ENCODE results near the gene RCN1.
"Not testable (repeated sequence)": the region's sequence is repeated elsewhere in the genome, so short reads cannot be mapped to it uniquely, and the experiment has no call there.

RCN1 gene

DNA sequence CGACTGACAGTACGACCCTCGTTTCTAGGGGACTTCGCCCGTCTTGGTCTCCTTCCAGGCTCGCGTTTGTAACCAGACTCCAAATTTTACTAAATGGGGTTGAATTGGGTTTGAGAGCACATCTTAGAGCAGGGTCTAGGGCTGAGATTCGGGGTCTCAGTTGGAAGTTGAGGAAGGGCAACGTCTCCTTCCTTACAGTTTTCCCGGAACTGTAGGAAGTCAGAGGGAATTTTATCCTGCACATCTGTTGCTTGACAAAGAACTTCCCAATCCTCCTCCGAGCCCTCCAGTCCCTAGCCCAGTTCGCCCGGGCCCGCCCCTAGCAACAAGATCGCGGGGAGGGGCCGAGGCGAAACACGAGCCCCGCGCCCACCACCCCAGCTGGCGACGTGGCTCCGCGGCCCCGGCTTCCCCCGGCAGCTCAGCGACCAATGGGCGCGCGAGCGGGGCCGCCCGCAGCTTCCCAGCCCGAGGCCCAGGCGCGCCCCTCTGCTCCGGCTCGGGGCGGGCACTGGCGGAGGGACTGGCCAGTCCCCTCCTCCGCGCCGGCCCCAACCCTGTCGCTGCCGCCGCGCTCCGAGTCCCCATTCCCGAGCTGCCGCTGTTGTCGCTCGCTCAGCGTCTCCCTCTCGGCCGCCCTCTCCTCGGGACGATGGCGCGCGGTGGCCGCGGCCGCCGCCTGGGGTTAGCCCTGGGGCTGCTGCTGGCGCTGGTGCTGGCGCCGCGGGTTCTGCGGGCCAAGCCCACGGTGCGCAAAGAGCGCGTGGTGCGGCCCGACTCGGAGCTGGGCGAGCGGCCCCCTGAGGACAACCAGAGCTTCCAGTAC is at the start of gene RCN1:
Gene RCN1 (plus strand): TSS at position 530 of the 826 bp plus-strand sequence. CDS start 123 bp downstream, at position 653.
- peak in 40 of 51 donors; percentile 9 to 72 (median 37) for DNase-seq

DNA sequence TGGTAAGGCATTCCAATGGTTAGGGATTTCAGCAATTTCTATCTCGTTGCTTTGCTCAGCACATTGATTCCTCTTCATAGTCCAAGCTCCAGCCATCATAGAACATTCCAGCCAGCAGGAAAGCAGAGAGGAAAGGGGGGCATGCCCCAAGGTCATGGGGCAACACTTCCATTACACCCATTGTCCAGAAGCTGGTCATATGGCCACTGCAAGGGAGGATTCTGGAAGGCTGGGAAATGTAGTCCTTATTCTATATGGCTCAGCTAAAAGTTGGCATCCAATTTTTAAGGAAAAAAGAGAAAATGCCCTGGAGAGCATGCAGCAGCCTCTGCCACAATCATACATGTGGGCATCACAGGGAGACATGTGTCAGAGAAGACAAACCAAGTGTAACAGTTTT is 47.1 kb upstream of the RCN1 start:
- DNase-seq, result no peak

DNA sequence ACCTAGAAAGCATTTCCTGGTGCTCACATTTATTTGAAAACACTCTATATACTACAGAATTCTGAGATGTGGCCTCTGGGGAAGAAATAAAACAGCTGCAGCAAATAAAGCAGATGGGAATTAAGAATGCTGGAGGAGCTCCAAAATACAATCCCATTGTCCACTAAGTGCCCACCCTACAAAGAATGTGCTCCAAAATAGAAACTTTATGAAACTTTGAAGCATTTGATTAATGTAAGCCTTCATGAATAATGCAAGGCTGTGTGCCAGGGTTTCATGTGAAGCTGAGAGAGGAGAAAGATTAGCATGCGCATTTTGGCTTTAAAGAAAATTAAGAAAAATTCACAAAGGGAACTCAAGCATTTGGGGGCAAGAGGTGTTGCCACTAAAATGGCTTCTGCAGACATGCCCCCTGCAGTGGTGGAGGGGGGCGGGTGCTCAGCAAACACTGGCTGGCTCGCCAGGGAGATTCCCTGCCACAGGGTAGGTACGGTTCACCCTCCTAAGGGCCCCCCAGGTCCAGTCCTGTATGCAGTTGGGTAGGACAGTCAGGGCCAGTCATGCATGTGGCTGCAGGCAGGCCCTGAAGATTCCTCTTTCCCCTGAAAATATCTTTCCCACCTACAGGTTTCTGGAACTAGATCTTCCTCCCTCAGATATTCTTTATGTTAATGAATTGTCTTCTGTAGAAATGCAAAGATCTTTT is 46.6 kb upstream of the RCN1 start:
- no peak for DNase-seq

DNA sequence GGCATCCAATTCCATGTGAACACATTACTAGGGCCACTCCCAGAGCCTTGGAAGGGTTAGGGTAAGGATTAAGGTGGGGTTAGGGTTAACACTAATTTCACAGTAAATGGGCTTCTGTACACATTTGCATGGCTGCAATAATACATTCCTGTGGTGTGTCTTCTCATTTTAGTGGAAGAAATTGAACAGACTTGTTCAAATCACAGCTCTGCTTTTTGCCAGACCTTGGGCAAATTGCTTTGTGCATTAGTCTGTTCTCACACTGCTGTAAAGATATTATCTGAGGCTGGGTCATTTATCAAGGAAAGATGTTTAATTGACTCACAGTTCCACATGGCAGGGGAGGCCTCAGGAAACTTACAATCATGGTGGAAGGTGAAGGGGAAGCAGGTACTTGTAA is 45.4 kb upstream of the RCN1 start:
- DNase-seq, result no peak

DNA sequence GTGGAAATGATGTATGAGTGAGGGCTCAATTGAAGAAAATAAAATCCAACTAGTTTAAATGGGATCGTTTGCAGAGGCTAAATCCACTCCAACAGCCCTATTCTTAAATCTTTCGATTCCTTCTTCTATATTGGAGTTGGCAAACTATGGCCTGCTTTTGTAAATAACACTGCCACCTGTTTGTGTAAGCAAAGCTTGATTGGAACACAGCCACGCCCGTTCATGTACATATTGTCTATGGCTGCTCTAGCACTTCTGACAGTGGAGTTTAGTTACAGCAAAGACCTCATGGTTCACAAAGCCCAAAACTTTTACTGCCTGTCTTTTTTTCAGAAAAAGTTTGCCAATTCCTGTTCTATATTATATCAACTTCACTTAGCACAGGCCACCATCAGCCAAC is 40.6 kb upstream of the RCN1 start:
- no peak for DNase-seq

DNA sequence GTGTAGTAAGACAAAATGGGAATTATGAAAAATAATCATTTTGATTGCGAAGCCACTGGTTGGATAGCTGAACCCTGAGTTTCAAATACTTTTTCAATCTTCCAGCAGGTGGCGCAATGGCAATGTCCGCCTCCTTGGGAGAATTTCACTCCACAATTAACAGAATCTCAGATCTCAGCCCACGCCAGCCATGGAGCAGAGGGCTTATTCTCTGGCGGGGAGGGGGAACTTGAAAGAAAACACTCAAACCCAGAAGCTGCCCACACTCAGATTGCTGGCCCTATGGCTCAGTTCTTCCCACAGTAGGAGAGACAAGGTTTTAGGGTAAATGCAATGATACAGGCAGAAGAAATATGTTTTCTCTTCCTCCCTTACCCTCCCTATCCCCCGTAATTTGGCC is 38.7 kb upstream of the RCN1 start:
- peak in 34 of 51 donors; percentile 4 to 71 (median 24) for DNase-seq

DNA sequence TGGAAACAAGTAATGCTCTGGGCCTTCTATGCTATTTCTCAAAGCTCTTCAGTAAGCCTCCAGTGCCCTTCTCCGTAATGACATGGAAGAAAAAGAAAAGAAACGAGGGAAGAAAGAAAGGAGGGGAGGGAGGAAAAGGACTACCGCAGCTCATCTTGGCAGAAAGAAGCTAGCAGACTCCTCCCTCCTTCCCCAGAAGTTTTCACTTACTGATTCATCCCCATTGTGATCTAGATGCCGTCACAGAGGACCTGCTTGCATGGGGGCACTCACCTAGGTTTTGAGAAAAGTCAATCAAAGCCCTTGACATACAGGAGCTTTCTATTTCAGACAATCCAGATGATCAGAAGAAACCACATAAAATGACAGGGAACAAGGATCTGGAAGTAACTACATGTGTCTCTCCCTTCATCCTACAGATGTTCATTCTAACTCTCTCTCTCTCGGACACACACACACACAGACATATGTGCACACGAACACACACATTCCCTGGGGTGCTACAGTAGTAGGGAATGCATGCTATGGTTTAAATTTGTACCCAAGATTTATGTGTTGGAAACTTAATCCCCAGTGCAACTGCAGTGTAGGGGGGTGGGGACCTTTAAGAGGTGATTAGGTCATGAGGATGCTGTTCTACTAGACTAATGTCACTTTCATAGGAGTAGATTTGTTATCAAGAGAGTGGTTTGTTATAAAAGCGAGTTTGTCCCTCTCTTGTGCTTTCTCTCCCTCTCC is 37.6 kb upstream of the RCN1 start:
- no peak for DNase-seq

DNA sequence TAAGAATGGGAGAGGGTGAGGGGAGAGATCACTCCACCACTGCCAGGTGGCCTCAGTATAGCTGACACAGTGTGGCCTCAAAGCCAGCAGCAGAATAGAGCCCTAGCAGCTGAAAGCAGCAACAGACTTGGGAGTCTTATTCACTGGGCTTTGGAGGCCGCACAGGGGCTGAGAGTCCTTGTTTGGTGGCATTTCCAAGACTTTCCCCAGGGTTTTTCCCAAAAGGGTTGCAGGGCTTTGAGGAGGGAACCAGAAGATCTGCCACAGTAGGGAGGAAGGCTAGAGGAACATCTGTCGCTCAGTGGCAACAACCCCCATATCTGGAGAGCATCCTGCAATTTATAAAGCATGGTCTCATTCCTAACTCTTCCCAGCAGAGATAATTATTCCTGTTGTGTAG is 35.0 kb upstream of the RCN1 start:
- no peak for DNase-seq

DNA sequence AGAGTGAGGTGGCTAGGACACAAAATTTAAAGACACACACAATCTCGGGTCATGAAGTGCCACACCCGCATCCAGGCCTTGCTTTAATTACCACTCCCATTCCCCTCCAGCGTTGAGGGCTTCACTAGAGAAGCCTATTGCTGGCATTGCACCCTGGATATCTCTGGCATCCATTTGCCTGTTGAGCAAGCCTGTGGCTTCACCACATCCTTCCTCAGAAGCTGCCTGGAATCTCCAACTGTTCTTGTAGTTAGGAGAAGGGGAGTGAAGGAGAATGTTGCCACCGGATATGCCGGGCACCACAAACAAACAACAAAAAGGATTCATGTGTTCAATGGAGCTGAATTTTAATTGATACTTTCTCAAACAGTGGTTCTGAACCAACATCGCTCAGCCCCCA is 34.4 kb upstream of the RCN1 start:
- no peak for DNase-seq

DNA sequence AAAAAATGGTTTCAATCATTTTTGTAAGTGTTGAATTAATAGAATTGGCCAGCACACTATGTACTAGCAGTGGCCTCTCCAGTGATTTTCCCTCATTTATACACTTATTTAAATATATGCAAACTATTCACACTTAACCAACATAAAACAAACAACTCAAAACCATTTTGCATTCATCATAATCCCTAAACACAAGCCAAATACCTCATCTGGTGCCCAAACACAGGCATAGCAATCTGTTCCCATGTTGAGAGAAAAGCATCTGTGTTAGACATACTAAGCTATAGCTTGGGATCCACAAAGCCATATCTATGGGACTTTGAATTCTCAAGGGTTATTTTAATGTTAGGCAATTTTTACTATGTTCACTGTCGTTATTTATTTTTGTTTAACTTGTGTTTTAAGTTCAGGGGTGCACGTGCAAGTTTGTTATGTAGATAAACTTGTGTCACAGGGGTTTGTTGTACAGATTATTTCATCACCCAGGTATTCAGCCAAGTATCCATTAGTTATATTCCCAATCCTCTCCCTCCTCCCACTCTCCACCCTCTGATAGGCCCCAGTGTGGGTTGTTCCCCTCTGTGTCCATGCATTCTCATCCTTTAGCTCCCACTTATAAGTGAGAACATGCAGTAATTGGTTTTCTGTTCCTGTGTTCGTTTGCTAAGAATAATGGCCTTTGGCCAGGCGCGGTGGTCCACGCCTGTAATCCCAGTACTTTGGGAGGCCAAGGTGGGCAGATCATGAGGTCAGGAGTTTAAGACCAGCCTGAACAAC is 31.0 kb upstream of the RCN1 start:
- DNase-seq, result no peak

DNA sequence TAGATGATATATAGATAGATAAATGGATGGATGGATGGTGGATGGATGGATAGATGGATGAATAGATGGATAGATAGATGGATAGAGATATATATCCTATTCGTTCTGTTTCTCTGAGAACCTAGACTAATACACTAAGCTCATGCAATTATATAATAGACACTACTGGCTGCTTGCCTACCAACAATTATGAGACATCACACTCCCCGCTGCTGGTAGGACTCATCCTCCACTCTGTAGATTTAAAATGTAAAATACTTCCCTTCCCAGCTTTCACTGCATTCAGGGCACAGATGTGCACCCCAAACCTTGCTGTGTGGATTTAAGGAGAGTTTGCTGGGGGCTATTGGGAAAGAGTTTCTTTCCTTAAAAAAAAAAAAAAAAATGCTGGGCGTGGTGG is 28.3 kb upstream of the RCN1 start:
- no peak for DNase-seq

DNA sequence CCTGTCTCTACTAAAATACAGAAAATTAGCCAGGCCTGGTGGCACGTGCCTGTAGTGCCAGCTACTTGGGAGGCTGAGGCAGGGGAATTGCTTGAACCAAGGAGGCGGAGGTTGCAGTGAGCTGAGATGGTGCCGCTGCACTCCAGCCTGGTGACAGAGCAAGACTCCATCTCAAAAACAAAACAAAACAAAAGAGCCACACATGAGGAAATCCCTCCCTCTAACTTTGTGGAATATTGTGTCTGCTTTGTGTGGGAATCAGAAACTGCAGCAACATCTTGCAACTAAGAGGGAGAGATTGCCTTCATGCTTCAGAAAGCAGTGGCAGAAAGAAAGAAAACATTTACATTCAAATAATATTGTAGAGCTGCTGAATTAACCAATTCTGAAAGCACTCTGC is 27.8 kb upstream of the RCN1 start:
- not testable (repeated sequence) for DNase-seq

DNA sequence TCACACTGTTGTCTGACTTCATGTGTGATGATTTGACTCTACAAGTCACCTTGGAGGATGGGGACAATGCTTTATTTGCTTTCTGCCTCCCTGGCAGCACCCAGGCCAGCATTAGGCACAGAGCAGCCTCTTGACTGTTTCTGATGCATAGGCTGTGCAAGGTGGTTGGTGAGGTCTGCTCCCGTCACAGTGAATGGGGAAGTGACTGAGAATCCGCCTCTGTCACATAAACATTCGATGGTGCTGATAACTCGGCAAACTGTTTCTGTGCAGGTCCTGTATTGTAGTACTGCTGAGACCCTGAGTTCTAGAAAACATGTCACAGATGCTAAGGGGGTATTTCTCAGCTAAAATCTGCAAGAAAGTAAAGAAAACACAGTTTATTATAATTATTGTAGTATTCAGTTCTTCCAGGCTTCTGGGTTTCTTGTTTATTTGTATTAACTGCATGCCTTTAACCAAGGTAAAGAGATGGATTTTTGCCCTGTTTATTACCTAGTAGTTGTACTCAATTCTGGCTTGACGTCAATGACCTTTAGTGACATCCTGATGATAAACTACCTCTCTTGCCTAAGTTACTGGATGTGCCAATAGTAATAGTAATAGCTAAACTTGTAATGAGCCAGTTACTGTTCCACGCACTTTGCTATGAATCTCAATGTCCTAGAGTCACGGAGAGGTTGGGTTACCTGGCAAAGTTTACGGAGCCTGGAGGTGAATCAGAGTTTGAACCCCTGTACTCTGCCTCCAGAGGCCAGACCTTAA is 24.8 kb upstream of the RCN1 start:
- no peak for DNase-seq

DNA sequence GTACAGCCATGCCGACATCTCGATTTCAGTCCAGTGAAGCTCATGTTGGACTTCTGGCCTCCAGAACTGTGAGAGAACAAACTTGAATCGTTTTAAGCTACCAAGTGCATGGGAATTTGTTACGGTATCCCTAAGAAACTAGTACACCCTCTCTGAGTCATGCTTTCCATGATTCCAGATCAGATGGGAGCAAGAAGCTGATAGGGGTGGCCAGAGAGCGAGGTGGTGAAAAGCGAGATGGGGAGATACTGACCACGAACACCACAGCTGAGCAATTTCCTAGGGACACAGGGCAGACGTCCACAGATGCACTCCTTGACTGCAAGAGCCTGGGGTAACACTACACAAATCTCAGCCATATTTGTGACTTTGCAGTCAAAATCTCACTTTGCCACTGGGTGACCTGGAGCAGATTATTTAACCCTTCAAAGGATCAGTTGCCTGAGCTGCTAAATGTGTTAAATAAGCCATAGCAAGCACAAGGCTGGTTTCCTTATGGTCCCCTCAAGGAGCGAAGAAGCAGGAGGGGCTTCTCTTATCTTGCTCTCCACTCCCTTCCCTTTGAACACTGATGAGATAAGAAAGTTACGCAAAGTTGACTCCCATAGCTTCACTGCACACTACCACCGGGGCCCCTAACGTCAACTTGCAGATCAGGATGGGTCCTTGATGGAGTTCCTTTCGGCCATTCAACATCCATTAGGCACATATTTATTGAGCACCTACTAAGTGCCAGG is 22.6 kb upstream of the RCN1 start:
- no peak for DNase-seq

DNA sequence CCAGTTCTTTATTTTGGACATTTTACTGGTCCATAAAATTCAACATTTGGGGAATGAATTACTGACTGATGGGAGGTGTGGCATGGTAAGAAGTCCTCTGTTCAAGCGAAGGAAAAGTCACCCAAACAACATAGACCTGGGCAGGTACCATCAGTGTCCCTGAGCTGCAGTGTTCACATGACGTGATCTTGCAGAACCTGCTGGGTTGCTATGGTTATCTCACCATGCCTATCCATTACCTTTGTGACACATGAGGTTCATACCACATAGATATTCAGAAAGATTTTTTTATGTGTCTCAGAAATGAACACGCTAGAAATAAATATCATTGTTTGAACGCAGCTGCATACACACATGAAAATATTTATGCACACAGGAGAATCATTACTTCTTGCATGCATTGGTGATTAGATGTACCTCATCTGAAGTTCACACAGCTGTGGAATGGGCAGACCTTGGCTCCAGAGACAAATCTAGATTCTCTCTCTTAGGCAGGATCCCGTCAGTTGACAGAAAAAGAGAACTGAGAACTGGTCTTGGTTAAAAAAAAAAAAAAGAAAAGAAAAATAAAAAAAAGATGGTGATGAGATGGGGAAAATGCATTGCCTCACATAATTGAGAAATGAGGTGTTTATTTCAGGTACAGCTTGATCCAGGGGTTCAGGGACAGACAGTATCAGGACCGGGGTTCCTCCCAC is 21.4 kb upstream of the RCN1 start:
- DNase-seq, result no peak

DNA sequence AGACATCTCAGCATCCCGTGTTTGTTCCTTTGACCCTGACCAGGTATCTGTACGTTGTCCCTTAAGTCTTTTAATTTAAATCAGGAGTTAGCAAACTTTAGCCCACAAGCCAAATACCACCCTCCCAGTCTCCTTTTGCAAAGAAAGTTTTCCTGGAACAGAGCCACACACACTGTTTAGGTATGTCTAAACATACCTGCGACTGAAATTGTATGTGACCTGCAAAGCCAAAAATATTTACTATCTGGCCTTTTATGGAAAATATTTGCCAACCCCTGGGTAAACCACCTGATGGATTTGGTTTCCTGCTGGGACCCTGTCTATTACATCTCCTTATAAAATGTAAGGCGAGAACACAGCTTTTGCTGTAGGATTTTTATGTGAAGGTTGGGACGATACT is 20.2 kb upstream of the RCN1 start:
- DNase-seq, result no peak

DNA sequence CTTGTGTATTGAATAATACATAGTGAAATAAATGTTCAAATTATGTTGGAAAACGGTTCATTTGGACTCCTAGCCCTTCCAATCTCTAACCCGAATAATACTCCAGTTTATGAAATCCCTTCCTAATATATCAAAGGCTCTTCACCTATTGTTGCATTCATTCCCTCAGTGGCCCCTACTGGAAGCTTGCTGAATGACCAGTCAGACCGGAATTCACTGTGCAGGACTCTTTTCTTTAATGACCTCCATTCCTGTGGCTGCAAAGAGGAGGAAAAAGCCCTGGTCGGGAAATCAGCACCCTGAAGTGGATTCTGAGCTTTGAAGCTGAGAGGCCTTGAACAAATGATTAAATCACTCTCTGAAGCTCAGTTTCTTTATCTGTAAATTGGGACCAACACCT is 19.1 kb upstream of the RCN1 start:
- DNase-seq, result no peak

DNA sequence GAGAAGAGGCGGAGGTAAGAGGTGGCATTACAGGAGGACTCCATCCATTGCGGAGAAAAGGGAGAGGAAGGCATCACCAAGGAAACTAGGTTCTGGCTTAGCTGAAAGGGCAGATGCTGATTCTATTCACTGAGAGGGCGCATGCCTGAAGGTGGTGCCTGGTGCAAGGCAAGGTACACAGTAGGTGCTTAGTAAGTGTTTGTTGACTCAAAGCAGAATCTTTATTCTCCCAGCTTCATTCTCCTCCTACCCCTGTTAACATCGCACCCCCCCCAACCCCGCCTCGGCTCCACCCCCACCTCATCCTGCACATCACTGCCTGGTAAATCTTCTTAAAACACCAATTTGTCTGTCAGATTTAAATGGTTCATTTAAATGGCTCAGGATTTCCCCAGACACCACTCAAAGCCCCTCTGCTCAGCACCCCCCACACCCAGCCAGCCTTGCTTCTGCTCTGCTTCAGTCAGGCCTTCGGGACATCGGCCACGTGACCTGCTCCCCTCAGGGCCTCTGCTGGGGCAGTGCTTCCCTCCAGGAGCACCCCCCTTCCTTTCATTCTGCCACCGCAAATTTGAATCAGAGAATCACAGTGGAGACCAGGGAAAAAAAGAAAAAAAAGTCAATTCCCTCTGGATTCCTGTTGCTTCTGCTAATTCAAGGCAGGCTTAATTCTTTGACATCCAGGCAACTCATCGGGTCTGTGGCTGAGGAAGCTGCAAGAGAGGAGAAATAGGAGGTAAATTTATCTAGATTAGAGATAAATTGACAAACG is 17.8 kb upstream of the RCN1 start:
- DNase-seq, result peak in 1 of 51 donors; percentile 58

DNA sequence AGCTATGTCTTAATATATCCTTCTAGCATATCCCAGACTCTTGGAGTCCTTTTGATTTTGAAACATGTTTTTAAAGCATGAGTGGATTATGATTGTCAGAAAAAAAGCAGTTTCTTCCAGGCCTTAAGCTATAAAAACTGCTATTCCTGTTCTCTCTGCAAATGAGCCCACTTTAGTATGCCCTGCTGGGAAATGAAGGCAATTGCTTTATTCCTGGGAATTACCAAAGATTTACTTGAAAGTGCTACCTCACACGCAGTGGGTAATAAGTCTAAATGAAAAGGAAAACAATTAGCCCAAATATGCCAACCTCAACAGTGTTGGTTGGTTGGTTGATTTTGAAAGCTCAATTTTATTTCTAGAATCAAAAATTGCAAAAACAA is 17.2 kb upstream of the RCN1 start:
- DNase-seq, result no peak

All from hypothalamus (tissue), 51 donors.